Lower lobe of right lung (tissue), 2 donors: ENCODE results near the gene PGA3. TPM values are rescaled to one million over a fixed set of nuclear protein-coding genes. Genes with fewer than 3 reads are reported as not detected.

Source experiments
- ATAC-seq, 2 donors: fragments of 200-7000 bp; cut with Tn5 transposase; one replicate each; pipeline ENCODE4 v1.9.1; 2020 to 2022; ENCODE audit warnings: mild to moderate bottlenecking in 2 of 2, moderate library complexity in 2 of 2
- DNase-seq: peaks from one replicate; pipeline ENCODE4 v3.0.0-alpha.2; 2020
- H3K27ac ChIP-seq: fragments of 200-600 bp; one replicate; pipeline ENCODE4 v1.8.0; 2022
- H3K27me3 ChIP-seq: fragments of 200-600 bp; one replicate; pipeline ENCODE4 v1.8.0; 2022; ENCODE audit warnings: low read depth
- H3K36me3 ChIP-seq: fragments of 200-600 bp; one replicate; pipeline ENCODE4 v1.8.0; 2022; ENCODE audit warnings: mild to moderate bottlenecking
- H3K4me1 ChIP-seq: fragments of 200-600 bp; one replicate; pipeline ENCODE4 v1.8.0; 2022
- H3K4me3 ChIP-seq: fragments of 200-600 bp; one replicate; pipeline ENCODE4 v1.8.0; 2022; ENCODE audit warnings: mild to moderate bottlenecking
- H3K9me3 ChIP-seq: fragments of 200-600 bp; one replicate; pipeline ENCODE4 v1.8.0; 2022
- CTCF ChIP-seq: fragments of 200-600 bp; IDR thresholded peaks from one replicate; pipeline ENCODE4 v1.8.0; 2022; ENCODE audit warnings: antibody characterized with exemption, mild to moderate bottlenecking
- intact Hi-C: fragments of 100-400 bp; cut with DNase I; formaldehyde crosslinking; loops from one replicate; pipeline ENCODE4 v1.11.0; 2022
- total RNA-seq: library from RNA; stranded (reverse); fragmentation: NEBNext Ultra II Directional; extraction: Animal tissue kit (Norgen Biotek cat#: 25700); gene quantifications from one replicate; pipeline ENCODE4 v1.2.1, GENCODE V29; 2021
- donor health status: DM: no; HTN: yes; CAD: no; lungs with severe emphysema.

The PGA3 gene
- total RNA-seq, 1 donor from 2014 or later: 1.3 TPM

GRCh38 chr11:61168800-61169199 is 34.5 kb upstream of the PGA3 start:
- no peaks in the 10 kb centered on the region for H3K36me3 ChIP-seq
- no peak overlapping the region for H3K27ac ChIP-seq
- H3K4me1 ChIP-seq: peaks cover 14% of the 10 kb centered on the region
- intact Hi-C loops: no loop called here
- peaks cover 4% of the 10 kb centered on the region for H3K9me3 ChIP-seq
- ATAC-seq: no peak
- DNase-seq: no peak
- TF ChIP-seq CTCF: no peak
- no peak overlapping the region for H3K4me3 ChIP-seq
- no peaks in the 10 kb centered on the region for H3K27me3 ChIP-seq

DNA sequence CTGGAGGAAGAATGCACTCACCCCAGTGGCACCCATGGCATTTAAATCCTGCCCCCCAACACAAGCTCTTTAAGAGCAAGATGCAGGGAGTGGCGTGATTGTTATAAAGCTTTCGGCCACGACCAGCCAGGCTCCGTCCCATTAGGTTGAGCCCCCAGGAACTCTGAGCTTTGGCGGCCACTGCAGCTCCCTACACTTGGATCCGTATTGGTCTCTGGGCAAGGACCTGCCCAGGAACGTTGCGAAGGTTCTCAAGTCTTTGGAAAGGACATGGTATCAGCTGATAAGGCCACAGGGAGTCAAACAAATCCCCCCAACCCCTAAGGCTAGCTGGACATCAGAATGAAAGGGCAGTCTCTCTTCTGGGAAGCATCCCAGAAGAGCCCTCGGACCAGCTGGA is 32.7 kb upstream of the PGA3 start:
- TF ChIP-seq CTCF: no peak
- Histone ChIP-seq H3K27ac (no peak overlapping the region), H3K36me3 (no peaks in the 10 kb centered on the region), H3K4me3 (no peak overlapping the region), H3K9me3 (peaks cover 4% of the 10 kb centered on the region), H3K4me1 (peaks cover 14% of the 10 kb centered on the region), H3K27me3 (no peaks in the 10 kb centered on the region)
- intact Hi-C loops: no loop called here
- no peak for ATAC-seq
- no peak for DNase-seq

GRCh38 chr11:61171907-61172306 is 31.4 kb upstream of the PGA3 start:
- Histone ChIP-seq H3K4me1 (peaks cover 14% of the 10 kb centered on the region), H3K27ac (no peak overlapping the region), H3K4me3 (no peak overlapping the region), H3K36me3 (no peaks in the 10 kb centered on the region), H3K9me3 (peaks cover 4% of the 10 kb centered on the region), H3K27me3 (no peaks in the 10 kb centered on the region)
- DNase-seq: no peak
- no peak for TF ChIP-seq CTCF
- intact Hi-C loops: no loop called here
- ATAC-seq: peak in 1 of 2 donors; percentile 21

- TF ChIP-seq CTCF: no peak
- H3K9me3 ChIP-seq: peaks cover 4% of the 10 kb centered on the region
- H3K27ac ChIP-seq: no peak overlapping the region
- DNase-seq (no peak), ATAC-seq (no peak)
- H3K4me3 ChIP-seq: no peak overlapping the region
- no peaks in the 10 kb centered on the region for H3K36me3 ChIP-seq
- intact Hi-C loops: no loop called here
- H3K4me1 ChIP-seq: peaks cover 14% of the 10 kb centered on the region
- H3K27me3 ChIP-seq: no peaks in the 10 kb centered on the region
Measured at GRCh38 chr11:61172356-61172755, 31.0 kb upstream of the PGA3 start.

DNA sequence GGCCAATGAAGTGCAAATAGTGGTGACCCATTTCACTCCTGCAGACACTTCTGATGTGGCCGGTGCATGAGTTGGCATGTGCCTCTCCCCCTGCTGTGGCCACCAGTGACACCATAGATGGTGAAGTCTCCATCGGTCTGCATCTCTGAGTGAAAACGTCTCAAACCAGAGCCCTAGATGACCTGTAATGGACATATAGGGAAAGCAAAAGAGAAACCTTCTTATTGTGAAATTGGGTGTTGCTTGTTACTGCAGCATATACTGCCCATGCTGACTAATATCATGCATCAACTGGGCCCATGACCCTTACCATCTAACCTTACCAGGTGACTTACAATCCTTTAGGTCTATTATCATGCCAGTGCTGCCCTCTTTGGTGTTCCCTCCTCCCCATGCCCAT is 30.4 kb upstream of the PGA3 start:
- H3K9me3 ChIP-seq: peaks cover 4% of the 10 kb centered on the region
- DNase-seq (no peak), ATAC-seq (no peak)
- H3K4me3 ChIP-seq: no peak overlapping the region
- H3K36me3 ChIP-seq: no peaks in the 10 kb centered on the region
- H3K4me1 ChIP-seq: peaks cover 14% of the 10 kb centered on the region
- H3K27me3 ChIP-seq: no peaks in the 10 kb centered on the region
- TF ChIP-seq CTCF: no peak
- H3K27ac ChIP-seq: no peak overlapping the region
- intact Hi-C loops: no loop called here

- no peak for DNase-seq
- H3K9me3 ChIP-seq: peaks cover 4% of the 10 kb centered on the region
- no peak overlapping the region for H3K4me3 ChIP-seq
- H3K4me1 ChIP-seq: peaks cover 14% of the 10 kb centered on the region
- H3K27me3 ChIP-seq: no peaks in the 10 kb centered on the region
- no peak for TF ChIP-seq CTCF
- no peak overlapping the region for H3K27ac ChIP-seq
- ATAC-seq: no peak
- intact Hi-C loops: no loop called here
- no peaks in the 10 kb centered on the region for H3K36me3 ChIP-seq
Measured at GRCh38 chr11:61173456-61173855, 29.9 kb upstream of the PGA3 start.
